Dermis blood vessel endothelial cell (primary cell): Measurements from ENCODE around the gene GPR141. TPM values are rescaled to one million over a fixed set of nuclear protein-coding genes. Genes with fewer than 3 reads are reported as not detected.

Experiments
- DNase-seq: peaks from one replicate; pipeline ENCODE4 v3.0.0; 2010
- total RNA-seq: library from RNA; depleted of rRNA; stranded (reverse); fragments of >200 nt; gene quantifications from 2 replicates; pipeline ENCODE4 v1.2.3, GENCODE V29; 2014

The GPR141 gene, protein sequence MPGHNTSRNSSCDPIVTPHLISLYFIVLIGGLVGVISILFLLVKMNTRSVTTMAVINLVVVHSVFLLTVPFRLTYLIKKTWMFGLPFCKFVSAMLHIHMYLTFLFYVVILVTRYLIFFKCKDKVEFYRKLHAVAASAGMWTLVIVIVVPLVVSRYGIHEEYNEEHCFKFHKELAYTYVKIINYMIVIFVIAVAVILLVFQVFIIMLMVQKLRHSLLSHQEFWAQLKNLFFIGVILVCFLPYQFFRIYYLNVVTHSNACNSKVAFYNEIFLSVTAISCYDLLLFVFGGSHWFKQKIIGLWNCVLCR
- not detected in 2 replicates for total RNA-seq

DNA sequence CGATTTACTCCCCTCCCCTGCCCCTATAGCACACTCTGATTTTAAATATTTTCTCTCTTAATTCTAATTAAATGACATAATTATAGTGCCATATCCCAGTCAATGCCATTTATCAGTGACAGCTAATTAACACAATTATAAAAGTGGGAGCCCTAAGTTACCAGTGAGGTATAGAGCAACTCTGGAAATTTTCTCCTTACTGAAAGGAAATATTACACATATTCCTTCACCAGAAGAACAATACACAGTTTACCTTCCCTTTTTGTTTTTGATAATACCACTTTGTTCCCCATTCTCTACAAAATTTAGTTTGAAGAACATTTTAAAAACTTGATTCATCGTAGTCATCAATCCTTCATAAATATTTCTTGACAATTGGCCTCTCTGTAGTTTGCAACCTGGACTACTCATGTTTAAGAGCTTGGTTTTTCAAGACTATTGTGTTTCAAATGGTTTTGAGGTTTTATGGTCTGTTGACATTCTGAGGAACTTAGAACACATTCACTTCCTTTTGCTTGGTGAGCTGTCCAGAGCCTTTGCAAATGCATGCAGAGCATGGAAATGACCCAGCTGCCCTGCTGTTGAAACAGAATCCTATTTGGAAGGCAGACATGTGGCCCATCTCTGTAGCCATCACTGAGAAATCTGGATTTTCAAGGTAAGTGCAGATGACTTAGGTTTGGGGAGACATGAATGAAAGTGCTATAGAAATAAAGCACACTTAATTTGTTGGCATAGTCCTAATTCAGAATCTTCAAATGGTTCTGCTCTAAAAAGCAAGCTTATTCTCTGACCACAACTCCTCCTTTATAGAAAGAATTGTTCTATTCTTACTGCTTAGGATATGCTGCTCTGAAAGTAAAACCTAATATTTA lies at the start of gene GPR141:
TSS of gene GPR141 (plus strand) at position 521 of the 875 bp plus-strand sequence. CDS start 56,628 bp downstream, outside the sequence.
- DNase-seq, result no peak

DNA sequence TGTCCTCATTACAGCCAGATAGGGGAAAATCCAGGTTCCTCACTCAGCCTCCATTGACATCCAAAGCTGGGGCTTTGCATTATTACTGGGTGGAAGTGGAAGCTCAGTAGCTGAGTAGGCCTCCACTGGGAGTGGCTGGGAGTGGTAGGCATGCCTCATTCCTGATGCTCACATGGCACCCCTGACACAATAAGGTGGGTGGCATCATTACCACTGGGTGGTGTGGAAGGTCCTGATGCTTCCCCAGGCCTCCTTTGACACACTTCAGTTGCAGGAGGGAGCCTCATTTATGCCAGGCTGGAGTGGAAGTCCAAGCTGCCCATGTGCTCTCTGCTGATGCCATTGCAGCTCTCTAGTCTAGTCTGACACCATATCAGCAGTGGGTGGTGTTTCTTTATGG lies 48.2 kb upstream of the GPR141 start:
- DNase-seq, result no peak

DNA sequence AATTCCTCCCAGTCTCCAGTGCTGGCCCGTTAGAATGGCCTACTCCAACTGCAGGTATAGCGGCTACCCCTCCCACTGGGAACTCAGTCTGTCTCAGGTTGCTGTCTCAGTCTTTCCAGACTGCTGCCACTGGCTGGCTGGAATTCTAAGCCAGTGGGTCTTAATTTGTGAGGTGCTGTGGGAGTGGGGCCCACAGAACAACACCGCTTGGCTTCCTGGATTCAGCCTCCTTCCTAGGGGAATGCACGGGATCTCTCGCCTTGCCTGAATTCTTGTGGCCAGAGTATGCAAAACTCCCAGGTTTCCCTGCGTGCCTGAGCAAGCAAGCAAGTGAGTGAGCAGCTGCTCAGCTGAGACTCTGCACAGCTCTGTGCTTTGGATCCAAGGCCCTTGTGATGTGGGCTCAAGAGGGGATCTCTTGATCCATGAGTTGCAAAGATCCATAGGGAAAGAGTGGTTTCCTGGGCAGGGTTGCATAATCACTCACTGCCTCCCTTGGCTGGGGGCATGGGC lies 41.5 kb upstream of the GPR141 start:
- no peak for DNase-seq

DNA sequence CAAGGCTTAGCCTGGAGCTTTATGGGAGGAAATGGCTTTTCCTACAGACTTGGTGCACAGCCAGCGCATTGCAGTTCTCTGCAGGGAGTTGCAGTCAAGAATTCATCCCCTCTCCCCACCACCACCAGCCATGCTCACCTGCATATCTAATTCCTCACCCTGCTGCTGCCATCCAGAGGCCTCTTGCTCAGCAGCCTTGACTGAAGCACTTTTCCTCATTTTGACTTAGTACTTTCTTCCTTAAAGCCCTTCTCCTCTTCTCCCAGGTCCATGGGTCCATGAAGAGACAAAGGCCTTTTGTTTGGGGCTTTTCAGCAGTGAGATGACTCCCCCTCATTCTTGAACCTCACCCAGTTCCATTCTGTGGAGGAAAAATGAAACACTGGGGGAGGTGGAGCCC lies 39.7 kb upstream of the GPR141 start:
- no peak for DNase-seq

DNA sequence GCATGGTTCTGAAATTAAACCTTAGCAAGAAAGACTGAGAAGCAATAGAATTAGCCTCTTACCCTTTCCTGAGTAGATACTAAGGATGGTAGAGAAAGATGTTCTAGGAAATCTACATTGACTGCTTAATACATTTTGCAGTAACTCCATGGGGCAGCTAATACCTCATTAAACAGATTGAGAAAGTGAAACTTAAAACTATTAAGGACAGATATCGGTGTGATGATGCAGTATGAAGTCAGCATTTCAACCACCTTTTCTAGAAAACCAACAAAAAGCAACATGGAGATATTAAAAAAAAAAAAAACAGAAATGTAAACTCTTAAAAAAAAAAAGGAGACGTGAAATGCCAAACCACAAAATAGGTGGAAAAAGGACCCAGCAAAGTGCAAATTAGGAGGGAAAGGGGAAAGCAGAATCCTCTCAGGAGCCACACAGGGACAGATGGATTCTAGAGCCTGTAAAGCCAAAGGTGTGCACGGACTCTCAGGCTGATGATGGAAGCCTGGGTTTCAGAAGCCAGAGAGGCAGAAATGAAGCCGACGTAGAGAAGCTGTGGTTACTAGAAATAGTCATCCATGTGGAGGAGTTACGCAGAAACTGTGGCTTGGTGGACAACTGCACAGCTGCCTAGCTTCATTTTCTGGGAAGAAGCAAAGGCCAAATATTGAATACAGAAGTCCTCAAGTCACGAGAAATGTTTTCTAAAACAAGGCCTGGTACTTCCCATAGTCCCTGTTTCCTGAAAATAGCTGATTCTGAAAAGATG lies 38.1 kb upstream of the GPR141 start:
- DNase-seq, result no peak

DNA sequence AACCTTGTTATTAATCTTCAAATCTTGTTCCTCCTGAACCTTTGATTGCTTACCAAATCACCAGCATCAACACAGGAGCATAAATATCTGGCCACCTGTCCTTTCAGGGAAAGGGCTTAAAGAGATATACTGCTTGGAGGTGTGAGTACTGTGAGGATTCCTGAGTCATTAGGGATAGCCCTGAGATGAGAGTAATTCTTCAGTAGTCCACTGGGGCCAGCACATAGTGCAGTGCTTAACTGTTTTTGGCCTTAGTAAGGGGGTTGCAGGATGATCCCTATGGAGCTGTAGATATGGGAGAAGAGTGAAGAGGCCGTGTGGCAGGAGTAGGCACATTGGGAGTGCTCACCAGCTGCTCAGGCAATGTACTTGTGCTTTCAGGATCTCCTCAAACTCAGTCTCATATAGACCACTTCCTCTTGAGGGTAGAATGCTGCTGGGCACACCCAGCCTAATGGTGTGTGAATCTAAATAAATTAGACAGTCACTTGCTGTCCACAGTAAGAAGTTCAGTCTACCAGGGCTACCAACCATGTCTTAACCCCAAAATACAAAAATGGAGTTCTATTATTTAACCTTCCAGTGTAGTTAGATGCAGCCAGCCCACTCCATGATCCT lies 26.5 kb upstream of the GPR141 start:
- DNase-seq, result no peak

DNA sequence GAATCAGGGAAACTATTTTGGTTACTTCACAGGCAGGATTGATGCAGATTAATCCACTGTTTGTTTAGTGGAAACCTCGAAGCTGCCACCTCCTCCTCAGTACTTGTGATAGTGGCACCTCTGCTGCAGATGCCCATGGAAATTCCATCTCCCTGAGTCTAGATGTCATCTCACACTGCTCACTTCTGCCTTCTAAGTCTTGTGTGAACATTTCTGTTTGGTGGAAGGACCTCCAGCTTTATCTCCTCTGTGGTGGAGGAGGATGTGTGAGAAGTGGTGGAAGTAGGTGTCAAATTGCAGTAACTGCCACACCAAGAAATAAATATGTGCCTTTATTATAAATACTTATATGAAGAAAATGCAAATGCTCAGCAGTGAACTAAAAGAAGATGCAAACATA lies 25.8 kb upstream of the GPR141 start:
- DNase-seq, result no peak

DNA sequence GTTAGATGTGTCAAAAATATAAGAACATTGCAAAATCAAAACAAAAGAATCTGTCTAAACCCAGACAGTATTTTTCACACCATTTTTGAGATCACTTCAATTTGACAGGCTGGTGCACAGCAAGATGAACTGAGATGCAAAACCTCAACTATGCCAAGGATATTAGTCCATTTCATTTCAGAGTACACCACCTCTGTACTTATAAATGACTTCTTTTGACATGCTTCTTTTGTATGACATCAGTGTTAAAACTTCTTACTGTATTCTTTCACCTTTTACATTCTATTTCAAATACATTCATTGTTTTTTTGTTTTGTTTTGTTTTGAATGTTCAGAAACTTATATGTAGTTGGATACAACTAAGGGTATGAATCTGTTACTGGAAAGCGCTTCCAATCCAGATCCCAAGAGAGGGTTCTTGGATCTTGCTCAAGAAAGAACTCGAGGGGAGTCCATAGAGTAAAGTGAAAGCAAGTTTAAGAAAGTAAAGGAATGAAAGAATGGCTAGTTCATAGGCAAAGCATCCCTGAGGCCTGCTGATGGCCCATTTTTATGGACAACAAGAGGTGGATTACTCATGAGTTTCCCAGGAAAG lies 23.5 kb upstream of the GPR141 start:
- DNase-seq, result no peak

DNA sequence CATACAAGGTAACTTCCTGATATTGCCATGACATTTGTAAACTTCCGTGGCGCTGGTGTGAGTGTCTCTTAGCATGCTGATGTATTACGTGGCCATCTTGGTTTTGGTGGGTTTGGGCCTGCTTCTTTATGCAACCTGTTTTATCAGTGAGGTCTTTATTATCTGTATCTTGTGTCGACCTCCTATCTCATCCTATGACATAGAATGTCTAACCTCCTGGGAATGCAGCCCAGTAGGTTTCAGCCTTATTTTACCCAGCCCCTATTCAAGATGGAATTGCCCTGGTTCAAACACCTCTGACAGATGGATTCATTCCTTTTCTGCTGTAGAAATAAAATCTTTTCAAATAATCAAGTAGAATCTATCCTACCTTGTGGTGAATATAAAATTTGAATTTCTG lies 23.0 kb upstream of the GPR141 start:
- no peak for DNase-seq

DNA sequence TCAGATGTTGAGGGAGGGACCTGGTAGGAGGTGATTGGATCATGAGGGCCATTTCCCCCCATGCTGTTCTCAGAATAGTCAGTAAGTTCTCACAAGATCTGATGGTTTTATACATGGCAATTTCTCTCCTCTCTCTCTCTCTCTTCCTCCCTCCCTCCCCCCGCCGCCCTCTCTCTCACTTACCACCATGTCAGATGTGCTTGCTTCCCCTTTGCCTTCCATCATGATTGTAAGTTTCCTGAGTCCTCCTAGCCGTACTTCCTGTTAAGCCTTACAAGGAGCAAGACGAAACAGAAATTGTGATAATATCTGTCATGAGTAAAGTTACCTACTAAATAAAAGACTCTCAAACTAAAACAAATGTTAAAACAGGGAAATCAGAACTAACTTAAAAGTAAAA lies 19.9 kb upstream of the GPR141 start:
- DNase-seq, result no peak

DNA sequence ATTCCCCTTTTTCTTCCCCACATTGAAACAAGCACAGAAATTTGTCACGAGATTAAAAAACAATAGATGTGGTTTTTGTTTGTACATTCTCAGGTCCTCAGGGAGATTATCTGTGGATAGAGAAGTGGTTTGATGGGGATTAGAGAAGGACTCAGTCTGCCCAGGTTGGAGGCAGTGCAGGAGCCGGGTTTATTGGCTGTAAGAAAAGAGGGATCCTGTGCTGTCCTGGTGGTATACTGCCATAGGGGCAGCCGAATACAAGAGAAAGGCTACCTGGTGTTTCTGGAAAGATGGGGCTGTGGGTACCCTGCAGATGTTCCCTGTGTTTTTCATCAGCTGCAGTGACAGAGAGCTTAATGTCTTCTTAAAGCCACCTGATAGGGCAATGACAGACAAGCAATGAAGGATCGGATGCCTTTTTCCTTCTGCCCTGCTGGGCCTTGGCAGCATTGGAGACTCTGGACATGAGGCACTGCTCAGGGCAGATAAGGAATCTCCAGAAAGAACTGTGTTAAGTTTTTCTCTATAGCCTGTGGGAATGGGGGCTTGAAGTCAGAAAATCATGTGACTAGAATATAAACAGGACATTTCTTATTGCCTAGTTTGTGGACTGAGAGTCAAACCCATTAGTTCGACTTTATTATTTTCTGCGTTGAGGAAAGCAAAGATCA lies 18.1 kb upstream of the GPR141 start:
- no peak for DNase-seq

DNA sequence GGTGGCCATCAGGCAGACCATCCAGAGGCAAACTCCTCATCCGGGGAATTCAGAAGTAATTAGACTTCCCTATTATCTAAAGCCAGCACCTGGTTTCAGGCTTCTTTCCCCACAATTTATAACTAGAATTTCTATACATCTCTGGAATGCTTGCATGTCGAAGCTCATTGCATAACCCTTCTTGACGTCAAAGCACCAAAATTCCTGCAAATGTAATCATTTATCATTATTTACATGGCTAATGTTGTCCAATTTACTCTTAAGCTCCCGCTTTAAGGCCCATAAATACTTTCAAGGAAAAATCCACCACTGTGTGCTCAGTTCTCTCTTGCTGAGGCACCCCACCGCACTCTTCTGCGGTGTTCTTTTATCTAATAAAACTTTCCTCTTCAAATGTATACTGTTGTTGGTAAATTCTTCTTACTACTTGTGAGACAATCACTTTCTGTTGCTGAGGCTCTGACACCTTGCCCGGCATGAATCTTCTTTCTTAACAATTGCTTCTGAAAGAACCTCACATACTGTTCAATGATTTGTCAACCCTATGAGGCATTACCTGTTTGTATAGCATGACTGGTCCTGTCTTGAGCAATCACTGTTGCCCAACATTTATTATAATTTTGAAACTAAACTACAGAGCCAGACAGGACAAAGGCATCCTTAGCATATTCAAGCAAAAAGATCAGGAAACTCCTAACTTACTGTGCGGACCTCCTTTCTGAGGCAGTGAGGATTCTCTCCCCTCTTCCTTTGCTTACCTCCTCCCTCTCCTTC lies 17.4 kb upstream of the GPR141 start:
- no peak for DNase-seq

DNA sequence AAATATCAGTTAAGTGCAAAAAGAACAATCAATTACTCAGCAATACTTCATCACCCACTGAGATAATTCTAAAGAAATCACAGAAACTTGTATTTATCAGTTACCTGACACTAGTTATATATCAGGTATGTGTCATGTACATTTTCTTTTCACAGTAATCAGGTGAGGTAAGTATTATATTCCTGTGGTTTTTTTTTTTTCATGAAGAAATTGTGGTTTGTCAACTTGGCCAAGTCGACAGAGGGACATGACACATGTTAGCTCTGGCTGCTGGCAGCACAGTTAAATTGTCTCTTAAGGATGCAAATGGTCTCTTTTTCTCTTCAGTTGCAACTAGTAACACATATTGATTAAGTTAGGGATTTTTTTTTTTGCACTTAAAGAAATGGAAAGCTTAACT lies 13.7 kb upstream of the GPR141 start:
- no peak for DNase-seq

DNA sequence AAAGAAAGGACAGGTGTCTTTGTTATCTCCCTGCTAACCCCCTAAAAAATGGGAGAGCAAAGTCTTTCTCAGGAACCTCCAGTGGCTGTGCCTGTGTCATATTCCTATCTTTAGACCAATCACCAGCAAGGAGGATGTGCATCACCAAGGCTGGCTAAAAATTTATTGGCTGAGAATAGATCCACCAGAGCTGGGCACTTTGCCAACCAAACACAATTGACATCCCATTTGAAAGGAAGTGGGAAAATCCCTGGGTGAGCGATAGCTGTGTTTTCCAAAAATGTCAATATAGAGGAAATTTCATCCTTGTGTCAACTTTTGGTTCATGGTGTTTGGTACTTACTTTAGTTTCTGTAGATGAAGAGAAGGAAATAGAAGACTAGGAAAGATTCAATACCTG lies 13.1 kb upstream of the GPR141 start:
- DNase-seq, result no peak

DNA sequence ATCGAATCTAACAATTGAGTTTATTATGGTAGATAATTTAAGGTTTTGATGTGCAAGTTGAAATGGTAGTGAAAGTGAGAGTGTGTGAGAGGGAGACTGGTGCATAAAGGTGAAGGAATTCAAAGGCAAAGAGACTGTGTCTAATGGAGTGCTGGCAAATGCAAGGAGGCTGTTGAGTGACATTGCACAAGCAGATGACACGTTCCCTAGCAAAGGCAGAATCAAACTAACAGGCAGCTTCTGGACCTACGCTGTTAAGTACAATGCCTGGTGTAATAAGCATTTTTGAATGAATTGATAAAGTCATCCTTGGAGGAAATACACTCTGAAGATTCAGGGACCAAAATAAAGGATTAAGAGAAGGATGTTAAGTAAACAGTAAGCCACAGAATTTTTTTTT lies 11.7 kb upstream of the GPR141 start:
- DNase-seq, result no peak

DNA sequence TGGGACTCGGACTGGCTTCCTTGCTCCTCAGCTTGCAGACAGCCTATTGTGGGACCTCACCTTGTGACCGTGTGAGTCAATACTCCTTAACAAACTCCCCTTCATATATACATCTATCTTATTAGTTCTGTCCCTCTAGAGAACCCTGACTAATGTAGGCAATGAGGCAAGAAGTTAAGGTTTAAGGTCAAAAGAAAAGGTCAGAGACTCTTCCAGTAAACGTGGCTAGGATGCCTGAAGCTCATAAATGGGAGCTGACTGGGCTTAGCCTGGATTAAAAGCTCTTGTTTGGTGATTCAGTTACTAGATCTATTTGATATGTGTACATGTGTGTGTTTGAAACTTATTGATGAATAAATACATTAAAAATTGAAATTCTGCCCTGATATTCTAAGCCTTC lies 10.6 kb upstream of the GPR141 start:
- DNase-seq, result no peak

DNA sequence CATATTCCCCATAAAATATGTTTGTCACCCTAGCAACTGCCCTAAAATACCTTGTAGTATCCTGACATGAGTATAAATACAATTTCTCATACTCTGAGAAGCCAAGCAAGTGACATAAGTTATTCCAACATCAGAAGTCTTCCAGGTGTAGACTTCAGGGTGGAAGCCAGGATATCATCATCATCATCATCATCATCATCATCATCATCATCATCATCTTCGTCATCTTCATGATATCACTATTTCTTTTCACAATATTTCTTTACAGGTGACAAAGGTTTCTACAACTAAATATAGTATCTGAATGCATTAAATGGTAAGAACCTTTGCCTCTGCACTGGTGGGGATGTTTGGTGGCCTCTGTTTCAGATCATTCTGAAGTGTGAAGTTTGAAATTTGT lies 10.0 kb upstream of the GPR141 start:
- DNase-seq, result no peak

DNA sequence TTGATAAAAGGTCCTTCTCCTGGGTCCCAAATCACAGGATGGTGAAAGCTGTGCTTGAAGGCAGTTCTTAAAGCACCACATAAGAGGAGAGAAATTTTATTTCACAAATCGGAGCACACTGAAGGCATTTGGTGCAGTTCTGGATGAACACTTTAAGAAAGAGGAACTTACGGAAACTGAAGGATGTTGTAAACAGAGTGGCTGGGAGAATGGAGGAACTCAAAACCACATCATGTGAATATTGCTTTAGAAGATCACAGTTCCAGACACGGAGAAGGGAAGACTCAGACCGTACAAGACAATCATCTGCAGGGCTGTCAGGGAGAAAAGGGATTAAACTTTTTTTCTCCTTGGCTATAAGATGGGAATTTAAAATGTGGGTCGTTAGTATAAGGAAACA lies 9.0 kb upstream of the GPR141 start:
- DNase-seq, result no peak

DNA sequence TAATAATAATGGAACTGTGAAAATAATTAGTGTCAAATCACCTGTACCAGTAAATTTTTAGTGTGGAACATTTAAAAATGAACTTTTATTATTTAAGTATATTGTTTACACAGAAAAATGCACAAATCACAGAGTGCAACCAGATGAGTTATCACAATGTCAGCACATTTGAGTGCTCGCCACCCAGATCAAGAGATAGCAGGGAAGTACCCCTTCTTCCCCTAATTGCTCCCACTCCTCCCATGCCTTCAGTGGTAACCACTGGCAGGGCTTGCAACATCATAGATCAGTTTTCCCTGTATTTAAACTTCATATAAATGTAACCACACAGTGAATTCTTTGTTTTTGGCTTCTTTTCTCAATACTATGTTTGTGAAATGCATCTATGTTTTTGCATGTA lies 7.8 kb upstream of the GPR141 start:
- DNase-seq, result no peak

DNA sequence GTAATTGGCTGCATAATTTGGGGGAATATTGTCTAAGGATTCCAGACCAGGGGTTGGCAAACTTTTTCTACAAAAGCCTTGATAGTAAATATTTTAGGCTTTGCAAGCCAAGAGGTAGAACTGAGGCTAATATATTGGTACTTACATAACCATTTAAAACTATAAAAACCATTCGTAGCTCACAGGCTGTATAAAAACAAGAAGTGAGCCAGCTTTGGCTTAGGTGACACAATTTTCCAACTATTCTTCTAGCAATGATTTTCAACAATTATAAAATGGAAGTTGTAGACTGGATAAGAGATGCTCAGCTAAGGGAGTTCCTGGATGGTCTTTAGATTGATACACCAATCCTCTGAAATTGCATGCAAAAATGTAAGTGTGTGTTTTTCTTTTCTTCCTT lies 1.4 kb downstream of the GPR141 start:
- DNase-seq, result no peak
